ENCODE data around the gene KCNK13. TPM values are rescaled to one million over a fixed set of nuclear protein-coding genes. Genes with fewer than 3 reads are reported as not detected.

KCNK13 gene
- total and polyA plus RNA-seq, 3 experiments from 2014 or later: 0.09 to 0.16 TPM; not detected in 1

GRCh38 chr14:90153429-90153828 is 91.6 kb downstream of the KCNK13 start:
- Mint-ChIP-seq H3K9me3 (peaks cover 0 to 6% (median 2%) of the 10 kb centered on the region in 5 donors), H3K36me3 (peaks cover 0 to 13% (median 4%) of the 10 kb centered on the region in 3 donors), H3K27me3 (peaks cover 23 to 32% of the 10 kb centered on the region in 2 donors), H3K27ac (no peak overlapping the region), H3K4me3 (no peak overlapping the region), H3K4me1 (no peaks in the 10 kb centered on the region)
- Histone ChIP-seq H3K27ac (ENCODE audit: low read depth, low read length) (no peak overlapping the region), H3K4me1 (ENCODE audit: insufficient read depth, low read length) (no peaks in the 10 kb centered on the region), H3K9me3 (ENCODE audit: low read length) (no peaks in the 10 kb centered on the region), H3K4me3 (ENCODE audit: low read length) (no peak overlapping the region), H3K36me3 (ENCODE audit: insufficient read depth, low read length) (no peaks in the 10 kb centered on the region), H3K27me3 (ENCODE audit: insufficient read depth, low read length, poor library complexity, severe bottlenecking) (no peaks in the 10 kb centered on the region)
- no peak for DNase-seq
- POLR2A ChIA-PET: no interaction called here
- CTCF ChIA-PET: no interaction called here

GRCh38 chr14:90154110-90154509 is 92.3 kb downstream of the KCNK13 start:
- Mint-ChIP-seq H3K36me3 (peaks cover 0 to 13% (median 4%) of the 10 kb centered on the region in 3 donors), H3K4me1 (no peaks in the 10 kb centered on the region), H3K27ac (no peak overlapping the region), H3K9me3 (peaks cover 0 to 6% (median 2%) of the 10 kb centered on the region in 5 donors), H3K4me3 (no peak overlapping the region), H3K27me3 (peaks cover 23 to 33% of the 10 kb centered on the region in 2 donors)
- CTCF ChIA-PET: no interaction called here
- POLR2A ChIA-PET: no interaction called here
- Histone ChIP-seq H3K4me1 (ENCODE audit: insufficient read depth, low read length) (no peaks in the 10 kb centered on the region), H3K9me3 (ENCODE audit: low read length) (no peaks in the 10 kb centered on the region), H3K36me3 (ENCODE audit: insufficient read depth, low read length) (no peaks in the 10 kb centered on the region), H3K4me3 (ENCODE audit: low read length) (no peak overlapping the region), H3K27ac (ENCODE audit: low read depth, low read length) (no peak overlapping the region), H3K27me3 (ENCODE audit: insufficient read depth, low read length, poor library complexity, severe bottlenecking) (no peaks in the 10 kb centered on the region)
- DNase-seq: no peak

GRCh38 chr14:90159146-90159545 is 97.4 kb downstream of the KCNK13 start:
- Mint-ChIP-seq H3K4me1 (no peaks in the 10 kb centered on the region), H3K4me3 (no peak overlapping the region), H3K27ac (no peak overlapping the region), H3K9me3 (peaks cover 0 to 3% (median under 1%) of the 10 kb centered on the region in 5 donors), H3K27me3 (peaks cover 17 to 49% of the 10 kb centered on the region in 2 donors), H3K36me3 (peaks cover 0 to 3% (median 0%) of the 10 kb centered on the region in 3 donors)
- Histone ChIP-seq H3K27me3 (ENCODE audit: insufficient read depth, low read length, poor library complexity, severe bottlenecking) (no peaks in the 10 kb centered on the region), H3K36me3 (ENCODE audit: insufficient read depth, low read length) (no peaks in the 10 kb centered on the region), H3K4me1 (ENCODE audit: insufficient read depth, low read length) (no peaks in the 10 kb centered on the region), H3K4me3 (ENCODE audit: low read length) (no peak overlapping the region), H3K9me3 (ENCODE audit: low read length) (no peaks in the 10 kb centered on the region), H3K27ac (ENCODE audit: low read depth, low read length) (no peak overlapping the region)
- CTCF ChIA-PET: no interaction called here
- no peak for DNase-seq
- POLR2A ChIA-PET: no interaction called here

DNA sequence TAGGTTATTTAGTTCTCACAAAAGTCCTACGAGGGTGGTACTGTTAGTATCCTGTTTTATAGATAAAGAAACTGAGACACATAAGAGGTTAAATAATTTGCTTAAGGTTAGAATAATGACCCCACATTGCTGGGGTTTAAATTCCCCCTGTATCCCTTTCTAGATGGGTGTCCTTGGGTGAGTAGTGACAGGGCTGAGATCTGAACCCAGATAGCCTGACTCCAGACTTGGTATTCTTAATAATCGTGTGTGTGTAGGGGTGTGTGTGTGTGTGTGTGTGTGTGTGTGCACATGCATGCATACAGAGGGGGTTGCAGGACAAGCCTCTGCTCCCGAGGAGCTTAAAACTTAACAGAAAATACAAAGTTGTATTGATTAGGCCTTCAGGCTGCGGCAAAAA is 97.9 kb downstream of the KCNK13 start:
- Histone ChIP-seq H3K36me3 (ENCODE audit: insufficient read depth, low read length) (no peaks in the 10 kb centered on the region), H3K9me3 (ENCODE audit: low read length) (no peaks in the 10 kb centered on the region), H3K27me3 (ENCODE audit: insufficient read depth, low read length, poor library complexity, severe bottlenecking) (no peaks in the 10 kb centered on the region), H3K4me3 (ENCODE audit: low read length) (no peak overlapping the region), H3K27ac (ENCODE audit: low read depth, low read length) (no peak overlapping the region), H3K4me1 (ENCODE audit: insufficient read depth, low read length) (no peaks in the 10 kb centered on the region)
- no peaks in the 10 kb centered on the region for H3K36me3 Mint-ChIP-seq
- H3K4me1 Mint-ChIP-seq: no peaks in the 10 kb centered on the region
- H3K27me3 Mint-ChIP-seq: peaks cover 14 to 49% of the 10 kb centered on the region in 2 donors
- no peak overlapping the region for H3K4me3 Mint-ChIP-seq
- DNase-seq: no peak
- no peaks in the 10 kb centered on the region for H3K9me3 Mint-ChIP-seq
- ChIA-PET POLR2A (no interaction called here), CTCF (no interaction called here)
- H3K27ac Mint-ChIP-seq: no peak overlapping the region

- H3K27ac Mint-ChIP-seq: no peak overlapping the region
- no peaks in the 10 kb centered on the region for H3K9me3 Mint-ChIP-seq
- DNase-seq: no peak
- ChIA-PET CTCF (no interaction called here), POLR2A (no interaction called here)
- H3K4me3 Mint-ChIP-seq: no peak overlapping the region
- Histone ChIP-seq H3K4me3 (ENCODE audit: low read length) (no peak overlapping the region), H3K27me3 (ENCODE audit: insufficient read depth, low read length, poor library complexity, severe bottlenecking) (no peaks in the 10 kb centered on the region), H3K27ac (ENCODE audit: low read depth, low read length) (no peak overlapping the region), H3K4me1 (ENCODE audit: insufficient read depth, low read length) (no peaks in the 10 kb centered on the region), H3K36me3 (ENCODE audit: insufficient read depth, low read length) (no peaks in the 10 kb centered on the region), H3K9me3 (ENCODE audit: low read length) (no peaks in the 10 kb centered on the region)
- peaks cover 14 to 37% of the 10 kb centered on the region in 2 donors for H3K27me3 Mint-ChIP-seq
- H3K4me1 Mint-ChIP-seq: no peaks in the 10 kb centered on the region
- H3K36me3 Mint-ChIP-seq: no peaks in the 10 kb centered on the region
Observed at GRCh38 chr14:90161129-90161528, 99.3 kb downstream of the KCNK13 start.

- Mint-ChIP-seq H3K27me3 (peaks cover 10 to 34% of the 10 kb centered on the region in 2 donors), H3K4me3 (no peak overlapping the region), H3K4me1 (no peaks in the 10 kb centered on the region), H3K36me3 (no peaks in the 10 kb centered on the region), H3K9me3 (no peaks in the 10 kb centered on the region), H3K27ac (no peak overlapping the region)
- Histone ChIP-seq H3K4me3 (ENCODE audit: low read length) (no peak overlapping the region), H3K4me1 (ENCODE audit: insufficient read depth, low read length) (no peaks in the 10 kb centered on the region), H3K9me3 (ENCODE audit: low read length) (no peaks in the 10 kb centered on the region), H3K27ac (ENCODE audit: low read depth, low read length) (no peak overlapping the region), H3K36me3 (ENCODE audit: insufficient read depth, low read length) (no peaks in the 10 kb centered on the region), H3K27me3 (ENCODE audit: insufficient read depth, low read length, poor library complexity, severe bottlenecking) (no peaks in the 10 kb centered on the region)
- ChIA-PET POLR2A (no interaction called here), CTCF (no interaction called here)
- no peak for DNase-seq
Observed at GRCh38 chr14:90168425-90169105, 106.8 kb downstream of the KCNK13 start.

DNA sequence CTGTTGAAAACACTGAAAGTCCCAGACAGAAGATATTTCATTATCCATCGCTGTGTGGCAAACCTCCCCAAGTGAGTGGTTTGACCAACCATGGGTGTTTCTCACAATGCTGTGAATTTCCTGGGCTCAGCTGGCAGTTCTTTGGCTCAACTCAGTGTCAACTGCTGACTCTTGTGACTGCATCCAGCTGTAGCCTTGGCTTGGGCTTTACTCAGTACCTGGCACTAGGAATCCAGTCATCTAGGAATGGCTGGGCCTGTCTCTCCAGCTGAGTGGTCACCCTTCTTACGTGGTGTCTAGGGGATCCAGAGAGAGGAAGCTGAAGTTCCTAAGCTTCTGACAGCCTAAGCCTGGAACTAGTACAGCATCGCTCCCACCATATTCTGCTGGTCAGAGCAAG is 113.8 kb downstream of the KCNK13 start:
- H3K27me3 Mint-ChIP-seq: peaks cover 7 to 31% of the 10 kb centered on the region in 2 donors
- Histone ChIP-seq H3K4me3 (ENCODE audit: low read length) (no peak overlapping the region), H3K27me3 (ENCODE audit: insufficient read depth, low read length, poor library complexity, severe bottlenecking) (no peaks in the 10 kb centered on the region), H3K36me3 (ENCODE audit: insufficient read depth, low read length) (no peaks in the 10 kb centered on the region), H3K4me1 (ENCODE audit: insufficient read depth, low read length) (no peaks in the 10 kb centered on the region), H3K27ac (ENCODE audit: low read depth, low read length) (no peak overlapping the region), H3K9me3 (ENCODE audit: low read length) (no peaks in the 10 kb centered on the region)
- H3K4me3 Mint-ChIP-seq: no peak overlapping the region
- H3K9me3 Mint-ChIP-seq: peaks cover 0 to 2% (median 0%) of the 10 kb centered on the region in 5 donors
- ChIA-PET CTCF (no interaction called here), POLR2A (no interaction called here)
- H3K27ac Mint-ChIP-seq: no peak overlapping the region
- no peaks in the 10 kb centered on the region for H3K4me1 Mint-ChIP-seq
- H3K36me3 Mint-ChIP-seq: no peaks in the 10 kb centered on the region
- DNase-seq: no peak

GRCh38 chr14:90177539-90178189 is 115.9 kb downstream of the KCNK13 start:
- Mint-ChIP-seq H3K4me3 (no peak overlapping the region), H3K36me3 (no peaks in the 10 kb centered on the region), H3K4me1 (no peaks in the 10 kb centered on the region), H3K9me3 (peaks cover 0 to 2% (median 0%) of the 10 kb centered on the region in 5 donors), H3K27me3 (peaks cover 8 to 28% of the 10 kb centered on the region in 2 donors), H3K27ac (no peak overlapping the region)
- no peak overlapping the region for H3K27ac ChIP-seq (ENCODE audit: low read depth, low read length)
- H3K27me3 ChIP-seq (ENCODE audit: insufficient read depth, low read length, poor library complexity, severe bottlenecking): no peaks in the 10 kb centered on the region
- POLR2A ChIA-PET: no interaction called here
- H3K4me3 ChIP-seq (ENCODE audit: low read length): no peak overlapping the region
- H3K9me3 ChIP-seq (ENCODE audit: low read length): no peaks in the 10 kb centered on the region
- no peaks in the 10 kb centered on the region for H3K4me1 ChIP-seq (ENCODE audit: insufficient read depth, low read length)
- no peak for DNase-seq
- no peaks in the 10 kb centered on the region for H3K36me3 ChIP-seq (ENCODE audit: insufficient read depth, low read length)
- CTCF ChIA-PET: no interaction called here
